Endothelial cell of umbilical vein (primary cell): Measurements from ENCODE around the gene NOTCH2.

Experiments
- POLR2A ChIP-seq: IDR thresholded peaks from 2 replicates; pipeline ENCODE4 v1.6.1; 2012; ENCODE audit warnings: low read depth, mild to moderate bottlenecking, control low read depth, low read length
- TF ChIP-seq, protein P1 (sequence below), 2 donors: IDR thresholded peaks; 1 replicate in 1 of 2; 2 replicates in 1 of 2; pipeline ENCODE4 v1.5.1; 2011; ENCODE audit warnings: low read length in 2 of 2, mild to moderate bottlenecking in 2 of 2, moderate library complexity in 2 of 2, control low read depth in 1 of 2, inconsistent platforms in 1 of 2, low read depth in 1 of 2; ENCODE audit not compliant: insufficient read depth in 1 of 2; ENCODE audit errors: extremely low read depth in 1 of 2

DNA sequence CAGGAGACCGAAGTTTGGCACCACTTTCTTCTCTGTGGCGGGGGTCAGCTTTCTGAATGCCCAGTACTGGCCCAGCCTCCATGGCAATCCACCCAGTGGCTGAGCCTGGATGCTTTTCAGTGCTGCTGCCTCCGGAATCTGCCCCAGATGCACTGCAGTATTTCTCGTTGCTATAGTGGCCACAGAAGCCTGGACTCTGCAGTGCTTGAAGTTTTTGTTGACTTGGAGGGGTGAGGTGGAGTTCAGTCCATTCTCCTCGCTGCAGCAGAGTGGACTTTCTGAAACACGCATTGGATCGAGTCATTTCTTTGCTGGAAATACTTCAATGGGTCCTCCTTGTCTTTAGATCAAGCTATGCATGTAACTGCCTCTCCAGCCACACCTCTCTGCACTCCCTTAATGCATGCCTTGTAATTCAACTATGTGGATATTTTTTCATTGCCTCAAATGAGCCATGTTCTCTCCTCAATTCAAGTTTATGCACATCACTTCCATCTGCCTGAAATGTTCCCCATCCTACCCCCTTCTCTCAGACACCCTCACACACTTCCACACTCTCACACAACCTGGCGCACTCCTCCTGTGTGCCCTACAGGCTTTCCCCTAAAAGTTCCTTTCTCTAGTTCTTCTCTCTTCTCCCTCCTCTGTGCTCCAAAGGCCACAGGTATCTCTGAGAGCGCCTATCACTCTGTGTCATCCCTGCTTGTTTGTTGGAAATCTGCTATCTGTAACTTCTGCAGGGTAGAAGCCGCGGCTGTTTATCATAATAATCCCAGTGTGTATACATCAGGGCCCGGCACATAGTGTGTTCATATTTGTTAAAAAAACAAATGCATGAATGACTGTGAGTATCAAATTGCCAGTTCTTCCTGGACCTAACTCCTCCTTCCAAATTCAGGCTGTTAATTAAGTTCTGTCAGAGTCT lies 189.7 kb downstream of the NOTCH2 start:
- TF ChIP-seq, protein P1, sequence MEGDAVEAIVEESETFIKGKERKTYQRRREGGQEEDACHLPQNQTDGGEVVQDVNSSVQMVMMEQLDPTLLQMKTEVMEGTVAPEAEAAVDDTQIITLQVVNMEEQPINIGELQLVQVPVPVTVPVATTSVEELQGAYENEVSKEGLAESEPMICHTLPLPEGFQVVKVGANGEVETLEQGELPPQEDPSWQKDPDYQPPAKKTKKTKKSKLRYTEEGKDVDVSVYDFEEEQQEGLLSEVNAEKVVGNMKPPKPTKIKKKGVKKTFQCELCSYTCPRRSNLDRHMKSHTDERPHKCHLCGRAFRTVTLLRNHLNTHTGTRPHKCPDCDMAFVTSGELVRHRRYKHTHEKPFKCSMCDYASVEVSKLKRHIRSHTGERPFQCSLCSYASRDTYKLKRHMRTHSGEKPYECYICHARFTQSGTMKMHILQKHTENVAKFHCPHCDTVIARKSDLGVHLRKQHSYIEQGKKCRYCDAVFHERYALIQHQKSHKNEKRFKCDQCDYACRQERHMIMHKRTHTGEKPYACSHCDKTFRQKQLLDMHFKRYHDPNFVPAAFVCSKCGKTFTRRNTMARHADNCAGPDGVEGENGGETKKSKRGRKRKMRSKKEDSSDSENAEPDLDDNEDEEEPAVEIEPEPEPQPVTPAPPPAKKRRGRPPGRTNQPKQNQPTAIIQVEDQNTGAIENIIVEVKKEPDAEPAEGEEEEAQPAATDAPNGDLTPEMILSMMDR (IDR thresholded peaks at IDR 0.05; ENCODE audit: extremely low read depth in 1 of 2, insufficient read depth in 1 of 2, low read depth in 1 of 2, low read length in 2 of 2) = no peak
- no peak for TF ChIP-seq POLR2A
